Measurements from ENCODE around the gene FKBP5. TPM values are rescaled to one million over a fixed set of nuclear protein-coding genes. Genes with fewer than 3 reads are reported as not detected.
"Not testable (repeated sequence)": the region's sequence is repeated elsewhere in the genome, so short reads cannot be mapped to it uniquely, and the experiment has no call there.

Gene FKBP5
- polyA plus RNA-seq, 1 experiment: 1.6 TPM

GRCh38 chr6:35698858-35699257 is 10.1 kb upstream of the FKBP5 start:
- TF ChIP-seq, protein P1, sequence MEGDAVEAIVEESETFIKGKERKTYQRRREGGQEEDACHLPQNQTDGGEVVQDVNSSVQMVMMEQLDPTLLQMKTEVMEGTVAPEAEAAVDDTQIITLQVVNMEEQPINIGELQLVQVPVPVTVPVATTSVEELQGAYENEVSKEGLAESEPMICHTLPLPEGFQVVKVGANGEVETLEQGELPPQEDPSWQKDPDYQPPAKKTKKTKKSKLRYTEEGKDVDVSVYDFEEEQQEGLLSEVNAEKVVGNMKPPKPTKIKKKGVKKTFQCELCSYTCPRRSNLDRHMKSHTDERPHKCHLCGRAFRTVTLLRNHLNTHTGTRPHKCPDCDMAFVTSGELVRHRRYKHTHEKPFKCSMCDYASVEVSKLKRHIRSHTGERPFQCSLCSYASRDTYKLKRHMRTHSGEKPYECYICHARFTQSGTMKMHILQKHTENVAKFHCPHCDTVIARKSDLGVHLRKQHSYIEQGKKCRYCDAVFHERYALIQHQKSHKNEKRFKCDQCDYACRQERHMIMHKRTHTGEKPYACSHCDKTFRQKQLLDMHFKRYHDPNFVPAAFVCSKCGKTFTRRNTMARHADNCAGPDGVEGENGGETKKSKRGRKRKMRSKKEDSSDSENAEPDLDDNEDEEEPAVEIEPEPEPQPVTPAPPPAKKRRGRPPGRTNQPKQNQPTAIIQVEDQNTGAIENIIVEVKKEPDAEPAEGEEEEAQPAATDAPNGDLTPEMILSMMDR (IDR thresholded peaks at IDR 0.05; ENCODE audit: insufficient read depth, low read depth, low read length): no peak
- ChIA-PET CTCF (no interaction called here), POLR2A (no interaction called here)
- Histone ChIP-seq H3K36me3 (ENCODE audit: control insufficient read depth, insufficient read depth, low read length) (no peaks in the 10 kb centered on the region), H3K4me3 (ENCODE audit: low read depth, low read length) (no peak overlapping the region), H3K27me3 (ENCODE audit: control insufficient read depth, insufficient read depth, low read length) (no peaks in the 10 kb centered on the region)
- no peak for DNase-seq (ENCODE audit: low read depth)

GRCh38 chr6:35698430-35698829 is 9.7 kb upstream of the FKBP5 start:
- H3K4me3 ChIP-seq (ENCODE audit: low read depth, low read length); H3K27me3 ChIP-seq (ENCODE audit: control insufficient read depth, insufficient read depth, low read length); POLR2A ChIA-PET; CTCF ChIA-PET; DNase-seq (ENCODE audit: low read depth); H3K36me3 ChIP-seq (ENCODE audit: control insufficient read depth, insufficient read depth, low read length): not testable (repeated sequence)

DNA sequence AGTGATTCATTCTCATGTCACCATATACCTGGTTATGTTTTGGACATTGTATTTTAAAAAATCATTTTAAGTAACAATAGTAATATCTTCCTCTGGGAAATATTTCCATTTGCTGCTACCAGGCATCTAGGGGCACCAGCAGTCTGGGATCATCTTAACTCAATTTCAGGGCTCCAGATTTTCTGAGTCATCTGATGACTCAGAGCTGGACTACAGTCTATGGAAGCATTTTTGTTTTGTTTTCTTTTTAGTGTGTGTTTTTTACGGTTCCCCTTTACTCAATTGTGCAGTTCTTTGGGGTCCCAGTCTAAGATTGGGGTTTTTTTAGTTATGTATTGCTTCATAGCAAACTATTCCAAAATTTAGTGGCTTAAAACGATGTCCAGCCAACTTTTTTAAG is 5.7 kb upstream of the FKBP5 start:
- ChIA-PET POLR2A (no interaction called here), CTCF (no interaction called here)
- TF ChIP-seq, protein P1 (IDR thresholded peaks at IDR 0.05; ENCODE audit: insufficient read depth, low read depth, low read length): no peak
- Histone ChIP-seq H3K27me3 (ENCODE audit: control insufficient read depth, insufficient read depth, low read length) (no peaks in the 10 kb centered on the region), H3K4me3 (ENCODE audit: low read depth, low read length) (no peak overlapping the region), H3K36me3 (ENCODE audit: control insufficient read depth, insufficient read depth, low read length) (no peaks in the 10 kb centered on the region)
- no peak for DNase-seq (ENCODE audit: low read depth)

- POLR2A ChIA-PET: no interaction called here
Measured at GRCh38 chr6:35691027-35691824, 2.5 kb upstream of the FKBP5 start.

GRCh38 chr6:35690484-35690883 is 1.8 kb upstream of the FKBP5 start:
- TF ChIP-seq, protein P1 (IDR thresholded peaks at IDR 0.05; ENCODE audit: insufficient read depth, low read depth, low read length): no peak
- Histone ChIP-seq H3K36me3 (ENCODE audit: control insufficient read depth, insufficient read depth, low read length) (no peaks in the 10 kb centered on the region), H3K27me3 (ENCODE audit: control insufficient read depth, insufficient read depth, low read length) (no peaks in the 10 kb centered on the region), H3K4me3 (ENCODE audit: low read depth, low read length) (no peak overlapping the region)
- ChIA-PET POLR2A (no interaction called here), CTCF (interaction anchor here (1.0 kb wide), 2 partner anchors 42 to 48 kb away, joined by 3 read pairs; no protein-coding TSS in a partner anchor)
- no peak for DNase-seq (ENCODE audit: low read depth)

More at GRCh38 chr6:35691027-35691824, 2.5 kb upstream of the FKBP5 start:
- Histone ChIP-seq H3K4me3 (ENCODE audit: low read depth, low read length) (no peak overlapping the region), H3K27me3 (ENCODE audit: control insufficient read depth, insufficient read depth, low read length) (no peaks in the 10 kb centered on the region), H3K36me3 (ENCODE audit: control insufficient read depth, insufficient read depth, low read length) (no peaks in the 10 kb centered on the region)
- CTCF ChIA-PET: interaction anchor here (1.0 kb wide), 2 partner anchors 41 to 47 kb away, joined by 3 read pairs; no protein-coding TSS in a partner anchor
- TF ChIP-seq, protein P1 (IDR thresholded peaks at IDR 0.05; ENCODE audit: insufficient read depth, low read depth, low read length): no peak
- DNase-seq (ENCODE audit: low read depth): no peak

GRCh38 chr6:35690006-35690405 is 1.3 kb upstream of the FKBP5 start:
- H3K36me3 ChIP-seq (ENCODE audit: control insufficient read depth, insufficient read depth, low read length); H3K4me3 ChIP-seq (ENCODE audit: low read depth, low read length); H3K27me3 ChIP-seq (ENCODE audit: control insufficient read depth, insufficient read depth, low read length); DNase-seq (ENCODE audit: low read depth); POLR2A ChIA-PET; CTCF ChIA-PET: not testable (repeated sequence)
